K562 (cell line): ENCODE measurements around the gene FKBP9. TPM values are rescaled to one million over a fixed set of nuclear protein-coding genes. Genes with fewer than 3 reads are reported as not detected.

Source experiments
- ARID1B ChIP-seq: fragments of 450-650 bp; IDR thresholded peaks from 2 replicates; pipeline ENCODE4 v1.6.1; 2016; ENCODE audit warnings: antibody characterized with exemption, mild to moderate bottlenecking, inconsistent platforms
- ATF1 ChIP-seq, 2 experiments: fragments of 450-650 bp in 1 of 2; IDR thresholded peaks; 2 replicates each; pipeline ENCODE4 v1.6.1; 2016; ENCODE audit warnings: missing compliant biosample characterization in 1 of 2, missing genetic modification characterization in 1 of 2
- BRD4 ChIP-seq: fragments of 200-600 bp; sonication (generic); IDR thresholded peaks from 2 replicates; pipeline ENCODE4 v1.6.1; 2017; ENCODE audit warnings: inconsistent platforms
- C11orf30 ChIP-seq: fragments of 450-650 bp; IDR thresholded peaks from 2 replicates; pipeline ENCODE4 v1.6.1; 2016; ENCODE audit warnings: low read depth, mild to moderate bottlenecking
- CBX8 ChIP-seq: fragments of 200-600 bp; sonication (generic); IDR thresholded peaks from 2 replicates; pipeline ENCODE4 v1.6.1; 2012; ENCODE audit warnings: borderline replicate concordance, mixed run types, low read depth, mild to moderate bottlenecking, moderate library complexity, mixed read lengths, low read length, control low read depth, inconsistent platforms; ENCODE audit not compliant: poor library complexity, severe bottlenecking; ENCODE audit errors: extremely low read depth
- CHD4 ChIP-seq: fragments of 200-600 bp; sonication (generic); IDR thresholded peaks from 3 replicates; pipeline ENCODE4 v1.6.1; 2012; ENCODE audit warnings: low read depth, mild to moderate bottlenecking, mixed read lengths, low read length, inconsistent platforms; ENCODE audit not compliant: insufficient read depth, insufficient replicate concordance, poor library complexity, severe bottlenecking
- ETV1 ChIP-seq: fragments of 450-650 bp; conservative IDR thresholded peaks from 2 replicates; pipeline ENCODE4 v1.6.1; 2016; ENCODE audit warnings: missing genetic modification characterization, control low read depth, low read depth, missing compliant biosample characterization
- FOSL1 ChIP-seq: fragments of 200-800 bp; sonication (Bioruptor generic); conservative IDR thresholded peaks from 2 replicates; pipeline ENCODE4 v1.6.1; 2016; ENCODE audit warnings: missing genetic modification characterization, missing compliant biosample characterization
- FOXA3 ChIP-seq, 2 experiments: fragments of 450-650 bp in 1 of 2; sonication (generic) in 1 of 2; formaldehyde crosslinking; IDR thresholded peaks in 1 of 2; conservative IDR thresholded peaks in 1 of 2; 2 replicates each; pipeline versions ENCODE4 v1.4.0 to v1.8.0; 2020 to 2022; ENCODE audit warnings: mild to moderate bottlenecking in 2 of 2, missing genetic modification reagents in 1 of 2
- GABPB2 ChIP-seq: fragments of 250-450 bp; sonication (Bioruptor Pico); conservative IDR thresholded peaks from 2 replicates; pipeline ENCODE4 v1.5.1; 2021; ENCODE audit warnings: mild to moderate bottlenecking
- MAFF ChIP-seq: IDR thresholded peaks from 2 replicates; pipeline ENCODE4 v1.6.1; 2012; ENCODE audit warnings: low read length, improper control_type of control experiment
- MEIS2 ChIP-seq: fragments of 450-650 bp; IDR thresholded peaks from 2 replicates; pipeline ENCODE4 v1.6.1; 2014; ENCODE audit warnings: mild to moderate bottlenecking; ENCODE audit not compliant: partially characterized antibody
- NFE2 ChIP-seq: IDR thresholded peaks from 2 replicates; pipeline ENCODE4 v1.6.1; 2014; ENCODE audit warnings: antibody characterized with exemption, low read depth
- POLR2AphosphoS2 ChIP-seq: IDR thresholded peaks from 2 replicates; pipeline ENCODE4 v1.6.1; 2012; ENCODE audit warnings: low read length, improper control_type of control experiment
- RCOR1 ChIP-seq, 2 experiments: IDR thresholded peaks; 2 replicates each; pipeline ENCODE4 v1.6.1; 2012; ENCODE audit warnings: low read depth in 2 of 2, low read length in 2 of 2, borderline replicate concordance in 1 of 2, improper control_type of control experiment in 1 of 2
- SRSF1 ChIP-seq: fragments of 200-400 bp; formaldehyde crosslinking; IDR thresholded peaks from 2 replicates; pipeline ENCODE4 v1.6.1; 2017; ENCODE audit warnings: mild to moderate bottlenecking, low read depth, low read length, moderate library complexity
- TEAD4 ChIP-seq, 2 experiments: sonication (generic) in 1 of 2; formaldehyde crosslinking in 1 of 2; IDR thresholded peaks; 2 replicates each; pipeline versions ENCODE4 v1.6.1 to v1.8.0; 2012 to 2022; ENCODE audit warnings: borderline replicate concordance in 1 of 2, inconsistent platforms in 1 of 2, low read length in 1 of 2, mild to moderate bottlenecking in 1 of 2, missing genetic modification reagents in 1 of 2
- THAP7 ChIP-seq: fragments of 250-450 bp; sonication (Bioruptor Pico); IDR thresholded peaks from 2 replicates; pipeline ENCODE4 v1.5.0; 2021
- ZBED1 ChIP-seq: IDR thresholded peaks from 2 replicates; pipeline ENCODE4 v1.6.1; 2014
- ZBTB7A ChIP-seq: IDR thresholded peaks from 2 replicates; pipeline ENCODE4 v1.6.1; 2011; ENCODE audit warnings: low read depth, mild to moderate bottlenecking, low read length, moderate library complexity, borderline replicate concordance; ENCODE audit not compliant: control insufficient read depth
- ZBTB8A ChIP-seq: fragments of 450-650 bp; IDR thresholded peaks from 2 replicates; pipeline ENCODE4 v1.6.1; 2018; ENCODE audit warnings: mild to moderate bottlenecking, moderate library complexity; ENCODE audit not compliant: partially characterized antibody
- ZEB2 ChIP-seq: fragments of 450-650 bp; IDR thresholded peaks from 2 replicates; pipeline ENCODE4 v1.6.1; 2016
- ZMIZ1 ChIP-seq, 2 experiments: fragments of 150-350 bp in 1 of 2; IDR thresholded peaks; 2 replicates each; pipeline ENCODE4 v1.6.1; 2012 to 2016; ENCODE audit warnings: low read depth in 2 of 2, low read length in 2 of 2, mild to moderate bottlenecking in 1 of 2, moderate library complexity in 1 of 2
- ZNF224 ChIP-seq: sonication (generic); formaldehyde crosslinking; IDR thresholded peaks from 2 replicates; pipeline ENCODE4 v1.8.0; 2022; ENCODE audit warnings: mild to moderate bottlenecking, missing genetic modification reagents
- ZNF263 ChIP-seq: sonication (generic); formaldehyde crosslinking; IDR thresholded peaks from 2 replicates; pipeline ENCODE4 v1.8.0; 2022; ENCODE audit warnings: mild to moderate bottlenecking, missing genetic modification reagents, borderline replicate concordance
- polyA plus RNA-seq, 8 experiments: library from polyadenylated mRNA; depleted of rRNA in 4 of 8; stranded (reverse) in 5 of 8; unstranded in 3 of 8; fragments of >200 nt; fragmentation: Nextera tagmentation in 2 of 8; fragmentation: Illumina TruSeq in 1 of 8; extraction: Ambion mirVana in 2 of 8; extraction: Trizol in 1 of 8; gene quantifications; 2 replicates each; pipeline versions ENCODE4 v1.2.1 to v1.2.3, GENCODE V29; 2011 to 2014; ENCODE audit warnings: inconsistent platforms in 1 of 8, missing spikeins in 1 of 8
- total RNA-seq, 7 experiments: library from RNA; depleted of rRNA in 6 of 7; stranded (reverse); fragments of >200 nt in 6 of 7; fragmentation: Illumina TruSeq in 2 of 7; extraction: Trizol in 2 of 7; gene quantifications; 2 replicates each; pipeline versions ENCODE4 v1.2.1 to v1.2.3, GENCODE V29; 2011 to 2021; ENCODE audit warnings: low replicate concordance in 1 of 7

The FKBP9 gene
- total and polyA plus RNA-seq, 9 of the 15 experiments (the other 6 are each of a cell fraction or from before 2014, with no cell fraction given) = 5.9 to 23.7 (median 15.8) TPM

GRCh38 chr7:33054261-33054964 is 97.2 kb downstream of the FKBP9 start (continued):
- no peak for TF ChIP-seq ZBTB7A
- TF ChIP-seq RCOR1 (IDR thresholded peaks at IDR 0.05; ENCODE audit: borderline replicate concordance in 1 of 2, low read depth in 2 of 2, low read length in 2 of 2) = peak in 1 of 2 experiments; percentile 16; a peak in 1 of 4 replicates
- no peak for TF ChIP-seq ZBED1
- TF ChIP-seq CBX8 = no peak
- no peak for TF ChIP-seq GABPB2 (CRISPR knock-in tag)
- no peak for TF ChIP-seq ZMIZ1 (IDR thresholded peaks at IDR 0.05; ENCODE audit: low read depth in 2 of 2, low read length in 2 of 2)
- no peak for TF ChIP-seq ATF1 (CRISPR knock-in tag; IDR thresholded peaks at IDR 0.05)
- TF ChIP-seq ATF1 (tag; IDR thresholded peaks at IDR 0.05) = no peak
- TF ChIP-seq C11orf30 = peak; percentile 51
- peak; percentile 37; the same call in 1 of the 2 replicates for TF ChIP-seq ARID1B
- no peak for TF ChIP-seq BRD4
- no peak for TF ChIP-seq FOXA3 (CRISPR knock-in tag; conservative IDR thresholded peaks at IDR 0.05 in 1 of 2, IDR thresholded peaks at IDR 0.05 in 1 of 2)
- no peak for TF ChIP-seq ZNF263
- no peak for TF ChIP-seq SRSF1
- TF ChIP-seq ZBTB8A = no peak
- TF ChIP-seq MAFF = peak; percentile 25; the same call in 1 of the 2 replicates
- no peak for TF ChIP-seq POLR2AphosphoS2
- TF ChIP-seq ZNF224 = no peak
- TF ChIP-seq NFE2 = peak; percentile 83
- peak; percentile 67 for TF ChIP-seq ZEB2
- peak; percentile 57; the same call in 1 of the 2 replicates for TF ChIP-seq ETV1 (tag)
- peak; percentile 89 for TF ChIP-seq MEIS2
- no peak for TF ChIP-seq THAP7 (CRISPR knock-in tag)
- TF ChIP-seq FOSL1 (tag) = peak; percentile 72
- TF ChIP-seq TEAD4 (IDR thresholded peaks at IDR 0.05; ENCODE audit: low read length) = peak; percentile 29; the same call in 1 of the 2 replicates
- TF ChIP-seq TEAD4 (CRISPR knock-in tag; IDR thresholded peaks at IDR 0.05; ENCODE audit: borderline replicate concordance) = no peak
- no peak for TF ChIP-seq CHD4
